Measurements from ENCODE around the gene PIM2. TPM values are rescaled to one million over a fixed set of nuclear protein-coding genes. Genes with fewer than 3 reads are reported as not detected.

Gene PIM2
- total RNA-seq, 1 experiment from 2014 or later: 15.6 TPM

- H3K9me3 ChIP-seq (ENCODE audit: control insufficient read depth in 1 of 2, insufficient read depth in 1 of 2, low read depth in 1 of 2, low read length in 2 of 2): no peaks in the 10 kb centered on the region
- CTCF ChIA-PET: no interaction called here
- H3K79me2 ChIP-seq (ENCODE audit: insufficient read depth, low read length): no peaks in the 10 kb centered on the region
- no TSS peak for BruUV-seq (replicated peaks)
- no peaks in the 10 kb centered on the region for H3K9me2 ChIP-seq (ENCODE audit: insufficient read depth)
- DNase-seq (ENCODE audit: low read depth, low spot score) (no peak), ATAC-seq (no peak)
- H3K4me3 ChIP-seq (replicated peaks in 1 of 2; ENCODE audit: low read depth in 1 of 2, low read length in 2 of 2): no peak overlapping the region
- H4K20me1 ChIP-seq (ENCODE audit: insufficient read depth): no peaks in the 10 kb centered on the region
- no peak for TF ChIP-seq CEBPB (IDR thresholded peaks at IDR 0.05; ENCODE audit: low read depth)
- no peak for TF ChIP-seq FOSL1 (IDR thresholded peaks at IDR 0.05; ENCODE audit: low read depth)
- no peak for TF ChIP-seq POLR2A (IDR thresholded peaks at IDR 0.05; ENCODE audit: borderline replicate concordance, extremely low read depth, insufficient read depth, insufficient read length)
- TF ChIP-seq RAD21 (IDR thresholded peaks at IDR 0.05; ENCODE audit: low read depth): no peak
- TF ChIP-seq MAX (IDR thresholded peaks at IDR 0.05): no peak
- TF ChIP-seq ZBTB33 (IDR thresholded peaks at IDR 0.05; ENCODE audit: extremely low read depth, insufficient replicate concordance, low read length): no peak
- no peak for TF ChIP-seq CBX3 (IDR thresholded peaks at IDR 0.05; ENCODE audit: low read depth)
- TF ChIP-seq TCF7L2 (IDR thresholded peaks at IDR 0.05; ENCODE audit: borderline replicate concordance, extremely low read depth, insufficient read depth, insufficient read length): no peak
- TF ChIP-seq CTCF (IDR thresholded peaks at IDR 0.05 in 2 of 3, conservative IDR thresholded peaks at IDR 0.05 in 1 of 3; ENCODE audit: borderline replicate concordance in 1 of 3, insufficient read depth in 1 of 3, low read depth in 2 of 3, low read length in 2 of 3): no peak
- H3K9ac ChIP-seq (ENCODE audit: low read length): no peak overlapping the region
- H3K4me2 ChIP-seq (ENCODE audit: low read length): no peak overlapping the region
- intact Hi-C loops (cut with micrococcal nuclease): no loop called here
- no peaks in the 10 kb centered on the region for H3K27me3 ChIP-seq (ENCODE audit: insufficient read depth, low read length)
- H3K4me1 ChIP-seq (ENCODE audit: control insufficient read depth in 1 of 2, insufficient read depth in 2 of 2, low read length in 2 of 2): peaks cover 8 to 14% of the 10 kb centered on the region in 2 experiments
- no peak overlapping the region for H2AFZ ChIP-seq (ENCODE audit: low read depth, low read length, poor library complexity, severe bottlenecking)
- RAD21 ChIA-PET (ENCODE audit: low non-redundant PET in 1 of 2, low total read pairs in 2 of 2, uncharacterized antibody in 2 of 2, unreplicated experiment in 2 of 2): no interaction called here
- no peak overlapping the region for H3K27ac ChIP-seq (ENCODE audit: low read depth, low read length)
- no peaks in the 10 kb centered on the region for H3K36me3 ChIP-seq (ENCODE audit: control insufficient read depth in 1 of 2, insufficient read depth in 2 of 2, low read length in 2 of 2)
- POLR2A ChIA-PET: no interaction called here
These were observed 54.6 kb downstream of the PIM2 start for GRCh38 chrX:48864210-48864609.

Other genes with a start within 250 kb of the PIM2 start
- gene WAS, start 235.2 kb downstream of the PIM2 start, total RNA-seq (2021; ENCODE audit: unreplicated experiment): 0.84 TPM
- gene SUV39H1, start 222.3 kb downstream of the PIM2 start, total RNA-seq (2021; ENCODE audit: unreplicated experiment): 16.3 TPM
- not detected for gene GLOD5, start 157.3 kb downstream of the PIM2 start, total RNA-seq (2021; ENCODE audit: unreplicated experiment)
- gene GATA1, start 132.4 kb downstream of the PIM2 start, total RNA-seq (2021; ENCODE audit: unreplicated experiment): 0.34 TPM
- 79.9 TPM for gene HDAC6, start 117.0 kb downstream of the PIM2 start, total RNA-seq (2021; ENCODE audit: unreplicated experiment)
- gene ERAS, start 92.5 kb downstream of the PIM2 start, total RNA-seq (2021; ENCODE audit: unreplicated experiment): not detected
- gene PCSK1N, start 83.4 kb downstream of the PIM2 start, total RNA-seq (2021; ENCODE audit: unreplicated experiment): 0.22 TPM
- 41.7 TPM for gene TIMM17B, start 21.3 kb downstream of the PIM2 start, total RNA-seq (2021; ENCODE audit: unreplicated experiment)
- gene PQBP1, start 21.1 kb downstream of the PIM2 start, total RNA-seq (2021; ENCODE audit: unreplicated experiment): 67.1 TPM
- gene SLC35A2, start 7.4 kb downstream of the PIM2 start, total RNA-seq (2021; ENCODE audit: unreplicated experiment): 35.0 TPM
- gene OTUD5, start 38.6 kb upstream of the PIM2 start, total RNA-seq (2021; ENCODE audit: unreplicated experiment): 42.6 TPM
- gene KCND1, start 52.8 kb upstream of the PIM2 start, total RNA-seq (2021; ENCODE audit: unreplicated experiment): 5.5 TPM
- 39.4 TPM for gene GRIPAP1, start 83.2 kb upstream of the PIM2 start, total RNA-seq (2021; ENCODE audit: unreplicated experiment)
- 17.1 TPM for gene TFE3, start 124.3 kb upstream of the PIM2 start, total RNA-seq (2021; ENCODE audit: unreplicated experiment)
- 13.5 TPM for gene CCDC120, start 140.0 kb upstream of the PIM2 start, total RNA-seq (2021; ENCODE audit: unreplicated experiment)
- 18.8 TPM for gene PRAF2, start 155.0 kb upstream of the PIM2 start, total RNA-seq (2021; ENCODE audit: unreplicated experiment)
- 41.7 TPM for gene WDR45, start 160.9 kb upstream of the PIM2 start, total RNA-seq (2021; ENCODE audit: unreplicated experiment)
- 21.7 TPM for gene GPKOW, start 204.7 kb upstream of the PIM2 start, total RNA-seq (2021; ENCODE audit: unreplicated experiment)
- 2.6 TPM for gene MAGIX, start 243.7 kb upstream of the PIM2 start, total RNA-seq (2021; ENCODE audit: unreplicated experiment)